Chondrocyte (in vitro differentiated cells): ENCODE data around the gene ZWILCH. TPM values are rescaled to one million over a fixed set of nuclear protein-coding genes. Genes with fewer than 3 reads are reported as not detected.

ENCODE experiments used
- DNase-seq: peaks from one replicate; pipeline ENCODE4 v3.0.0; 2021; ENCODE audit warnings: mixed read lengths, low spot score
- H3K27ac Mint-ChIP-seq: one replicate; pipeline ENCODE4 v1.8.0; 2021; ENCODE audit warnings: mild to moderate bottlenecking, moderate library complexity, mixed read lengths; ENCODE audit not compliant: unreplicated experiment
- H3K27me3 Mint-ChIP-seq: 2 replicates; pipeline ENCODE4 v1.8.0; 2021; ENCODE audit warnings: low read depth, mixed read lengths
- H3K36me3 Mint-ChIP-seq: 2 replicates; pipeline ENCODE4 v1.8.0; 2021; ENCODE audit warnings: low read depth, mixed read lengths
- H3K4me1 Mint-ChIP-seq: 2 replicates; pipeline ENCODE4 v1.8.0; 2021; ENCODE audit warnings: low read depth, mild to moderate bottlenecking, mixed read lengths
- H3K4me3 Mint-ChIP-seq: one replicate; pipeline ENCODE4 v1.8.0; 2021; ENCODE audit warnings: mild to moderate bottlenecking, moderate library complexity, mixed read lengths; ENCODE audit not compliant: unreplicated experiment
- H3K9me3 Mint-ChIP-seq: 2 replicates; pipeline ENCODE4 v1.8.0; 2021; ENCODE audit warnings: low read depth, mixed read lengths
- CTCF ChIP-seq: fragments of 200-600 bp; sonication (generic); IDR thresholded peaks from 2 replicates; pipeline ENCODE4 v1.5.0; 2021; ENCODE audit warnings: antibody characterized with exemption, mild to moderate bottlenecking, moderate library complexity
- total RNA-seq: library from RNA; stranded (reverse); gene quantifications from 3 replicates; pipeline ENCODE4 v1.2.1, GENCODE V29; 2021

ZWILCH gene
- total RNA-seq, 1 donor from 2014 or later = 11.0 TPM

DNA sequence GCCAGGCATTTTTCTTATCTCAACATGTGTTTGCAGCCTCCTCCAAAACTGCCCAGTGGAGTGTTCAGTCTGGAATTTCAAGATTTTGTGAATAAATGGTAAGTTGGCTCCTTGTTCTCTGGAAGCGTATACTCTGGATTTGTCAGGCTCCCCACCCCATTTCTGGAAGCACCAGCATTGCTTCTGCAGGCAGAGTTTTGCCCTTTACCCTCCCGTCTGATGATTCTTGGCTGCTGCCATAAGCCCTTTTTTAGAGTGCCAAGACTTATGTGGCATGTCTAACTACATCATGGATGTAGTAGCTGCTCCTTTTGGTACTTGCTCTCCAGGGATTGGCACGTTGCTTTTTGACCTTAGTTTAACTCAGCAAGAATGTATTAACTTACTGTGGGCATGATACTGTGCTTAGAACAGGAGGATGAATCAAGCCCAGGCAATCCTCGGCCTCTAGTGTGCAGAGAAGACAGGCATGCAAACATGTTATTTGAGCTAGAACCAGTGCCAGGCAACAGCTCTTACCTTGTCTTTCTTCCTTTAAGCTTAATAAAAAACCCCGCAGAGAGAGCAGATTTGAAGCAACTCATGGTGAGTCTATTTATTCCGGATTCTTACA, 15.8 kb upstream of the ZWILCH start:
- no peak for TF ChIP-seq CTCF
- Mint-ChIP-seq H3K27ac (no peak overlapping the region), H3K4me3 (no peak overlapping the region), H3K27me3 (no peaks in the 10 kb centered on the region), H3K4me1 (no peaks in the 10 kb centered on the region), H3K9me3 (no peaks in the 10 kb centered on the region), H3K36me3 (peaks cover 10% of the 10 kb centered on the region)
- no peak for DNase-seq

DNA sequence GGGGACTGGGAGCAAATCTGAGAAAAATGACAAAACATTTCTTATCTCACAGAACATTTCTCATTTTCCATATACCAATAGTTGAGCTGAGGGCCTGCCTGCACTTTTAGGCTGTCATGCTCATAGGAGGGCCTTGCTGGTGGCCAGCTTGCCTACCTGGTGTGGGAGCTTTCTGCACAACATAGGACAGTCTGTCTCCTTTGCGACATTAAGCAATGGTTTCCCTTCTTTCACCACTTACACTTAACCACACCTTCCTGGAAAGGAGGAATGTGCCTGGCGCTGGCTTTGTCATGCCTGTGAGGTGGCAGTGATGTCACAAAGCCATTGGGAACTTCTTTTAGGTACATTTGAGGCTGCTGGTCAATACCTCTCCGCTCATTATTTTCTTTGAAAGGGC, 13.3 kb upstream of the ZWILCH start:
- TF ChIP-seq CTCF = no peak
- Mint-ChIP-seq H3K4me3 (no peak overlapping the region), H3K4me1 (peaks cover 6% of the 10 kb centered on the region), H3K36me3 (peaks cover 7% of the 10 kb centered on the region), H3K27me3 (no peaks in the 10 kb centered on the region), H3K9me3 (no peaks in the 10 kb centered on the region), H3K27ac (no peak overlapping the region)
- DNase-seq = no peak

DNA sequence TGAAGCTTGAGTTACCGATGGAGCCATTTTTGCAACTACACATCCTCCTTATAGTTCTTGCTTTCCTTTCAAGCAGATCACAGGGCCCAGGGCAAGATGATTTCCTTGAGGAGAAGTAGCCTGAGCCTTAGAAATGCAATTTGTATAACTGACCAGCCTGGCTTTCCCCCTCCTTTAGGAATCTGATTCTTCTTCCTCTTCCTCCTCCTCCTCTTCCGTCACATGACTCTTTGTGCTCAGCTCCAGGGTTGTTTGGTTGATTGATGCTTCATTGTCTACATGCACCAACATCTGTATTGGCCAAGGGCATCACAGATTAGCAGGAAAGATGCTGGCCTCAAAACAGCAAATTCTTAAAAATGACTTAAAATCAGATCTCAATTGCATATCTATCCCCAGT, 10.9 kb upstream of the ZWILCH start:
- no peak for DNase-seq
- no peak overlapping the region for H3K4me3 Mint-ChIP-seq
- H3K27me3 Mint-ChIP-seq = no peaks in the 10 kb centered on the region
- peaks cover 15% of the 10 kb centered on the region for H3K4me1 Mint-ChIP-seq
- no peaks in the 10 kb centered on the region for H3K9me3 Mint-ChIP-seq
- H3K27ac Mint-ChIP-seq = no peak overlapping the region
- no peak for TF ChIP-seq CTCF
- H3K36me3 Mint-ChIP-seq = peaks cover 14% of the 10 kb centered on the region

DNA sequence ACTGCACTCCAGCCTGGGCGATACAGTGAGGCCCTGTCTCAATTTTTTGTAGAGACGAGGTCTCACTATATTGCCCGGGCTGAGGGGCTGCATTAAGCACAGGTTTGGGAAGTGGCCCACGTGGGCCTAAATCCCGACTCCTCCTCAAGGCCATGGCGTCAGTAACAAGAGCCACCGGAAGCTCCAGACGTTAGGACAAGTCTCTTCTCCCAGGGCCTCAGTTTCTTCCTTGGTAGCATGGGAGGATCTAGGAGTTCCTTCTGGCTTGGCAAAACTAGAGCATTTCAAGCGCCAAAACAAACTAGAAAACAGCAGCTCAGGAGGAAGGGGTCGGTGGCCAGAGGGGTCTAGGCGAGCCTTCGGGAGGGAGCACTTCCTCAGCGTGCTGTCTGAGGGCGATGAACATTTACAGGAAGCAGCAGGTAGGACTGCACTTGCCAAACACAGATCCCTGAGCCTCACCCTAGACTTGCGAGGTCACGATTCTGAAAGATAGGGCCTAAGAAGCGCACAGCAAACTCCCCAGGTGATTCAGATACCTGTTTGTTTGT, 8.1 kb upstream of the ZWILCH start:
- no peak for TF ChIP-seq CTCF
- peaks cover 31% of the 10 kb centered on the region for H3K36me3 Mint-ChIP-seq
- peaks cover 17% of the 10 kb centered on the region for H3K4me1 Mint-ChIP-seq
- peak overlapping the region; percentile 92 for H3K27ac Mint-ChIP-seq
- no peak for DNase-seq
- H3K4me3 Mint-ChIP-seq = peak overlapping the region; percentile 90
- no peaks in the 10 kb centered on the region for H3K9me3 Mint-ChIP-seq
- H3K27me3 Mint-ChIP-seq = no peaks in the 10 kb centered on the region

DNA sequence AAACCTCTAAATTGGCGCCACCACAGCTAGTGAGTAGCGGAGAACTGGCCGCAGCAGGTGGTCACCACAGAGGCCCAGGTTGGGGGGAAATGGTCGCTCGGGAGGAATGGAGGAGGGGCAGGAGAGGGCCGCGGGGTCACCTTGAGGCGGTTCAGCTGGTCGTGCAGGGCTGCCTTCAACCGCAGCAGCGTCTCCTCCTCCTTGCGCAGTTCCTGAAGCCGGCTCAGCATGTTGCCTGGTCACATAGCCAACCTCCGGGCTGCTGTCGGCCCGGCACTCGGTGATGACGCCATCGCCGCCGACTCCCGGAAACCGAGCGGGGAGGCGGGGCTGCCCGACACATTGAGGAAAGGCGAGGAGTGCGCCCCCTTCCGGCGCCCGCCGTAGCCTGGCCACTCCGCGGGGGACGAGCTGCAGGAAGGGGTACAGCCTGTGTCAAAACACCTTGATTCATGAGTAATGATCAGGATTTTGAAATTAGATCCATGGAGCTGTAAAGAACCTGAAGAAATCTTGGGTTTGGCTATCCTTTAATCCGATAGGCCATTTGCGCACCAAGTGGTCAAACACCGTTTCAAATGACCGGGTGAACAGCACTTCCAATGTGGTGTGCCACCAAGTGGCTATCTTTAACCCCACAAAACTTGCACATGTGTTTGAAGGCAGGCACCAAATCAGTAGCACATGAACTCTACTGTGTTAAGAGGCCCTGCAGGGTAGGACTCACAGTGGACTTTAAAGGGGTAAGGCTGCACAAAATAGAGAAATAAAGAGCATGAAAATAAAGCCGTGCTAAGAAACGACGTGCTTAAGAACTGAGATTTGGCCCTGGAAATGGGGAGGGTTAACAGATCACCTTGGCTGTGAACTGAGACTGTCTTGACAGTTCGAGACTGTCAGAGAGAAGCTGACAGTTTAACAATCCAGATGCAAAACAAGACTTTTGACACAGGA, 7.3 kb upstream of the ZWILCH start, which contains the start of gene SNAPC5:
TSS of gene SNAPC5 (minus strand) at position 261 of the 954 bp plus-strand sequence. CDS start at position 230, 31 bp downstream.
- Mint-ChIP-seq H3K36me3 (peaks cover 36% of the 10 kb centered on the region), H3K27ac (peak within 1 kb of the TSS; percentile 92)

More for the DNA sequence above, 7.3 kb upstream of the ZWILCH start, which contains the start of gene SNAPC5:
- peaks cover 24% of the 10 kb centered on the region for H3K4me1 Mint-ChIP-seq
- peak within 1 kb of the TSS; percentile 90 for H3K4me3 Mint-ChIP-seq
- DNase-seq = peak; percentile 97
- H3K27me3 Mint-ChIP-seq = no peaks in the 10 kb centered on the region
- TF ChIP-seq CTCF = peak; percentile 99
- no peaks in the 10 kb centered on the region for H3K9me3 Mint-ChIP-seq
